DOHH2 (cell line): ENCODE measurements around the gene ZNF684.

Experiments used
- H3F3A ChIP-seq: fragments of 200-600 bp; sonication (generic), shearing (Covaris generic); 2 replicates; pipeline ENCODE4 v1.6.0; 2016; ENCODE audit warnings: antibody characterized with exemption, mild to moderate bottlenecking; ENCODE audit not compliant: control insufficient read depth, insufficient read depth
- H3K27ac ChIP-seq: fragments of 200-600 bp; sonication (generic); 2 replicates; pipeline ENCODE4 v1.5.1; 2014; ENCODE audit warnings: low read depth, mild to moderate bottlenecking, low read length, moderate library complexity
- H3K27me3 ChIP-seq: fragments of 200-600 bp; sonication (generic); 2 replicates; pipeline ENCODE4 v1.6.1; 2014; ENCODE audit warnings: mild to moderate bottlenecking, low read length, mixed read lengths; ENCODE audit not compliant: control insufficient read depth
- H3K36me3 ChIP-seq: fragments of 200-600 bp; sonication (generic); 2 replicates; pipeline ENCODE4 v1.6.1; 2014; ENCODE audit warnings: mild to moderate bottlenecking, low read length, moderate library complexity, mixed read lengths; ENCODE audit not compliant: control insufficient read depth
- H3K4me1 ChIP-seq: fragments of 200-600 bp; sonication (generic); 2 replicates; pipeline ENCODE4 v1.6.1; 2014; ENCODE audit warnings: mild to moderate bottlenecking, low read length, mixed read lengths; ENCODE audit not compliant: control insufficient read depth
- H3K4me2 ChIP-seq: fragments of 200-600 bp; sonication (generic); 2 replicates; pipeline ENCODE4 v1.6.0; 2014; ENCODE audit warnings: mild to moderate bottlenecking, low read length, moderate library complexity
- H3K4me3 ChIP-seq: fragments of 200-600 bp; sonication (generic); 2 replicates; pipeline ENCODE4 v1.5.1; 2014; ENCODE audit warnings: mild to moderate bottlenecking, low read length, mixed read lengths
- H3K79me2 ChIP-seq: fragments of 200-600 bp; sonication (generic); 2 replicates; pipeline ENCODE4 v1.6.1; 2014; ENCODE audit warnings: mild to moderate bottlenecking, low read length, mixed read lengths; ENCODE audit not compliant: control insufficient read depth
- H3K9me2 ChIP-seq: fragments of 200-600 bp; sonication (generic); replicated peaks from 2 replicates; pipeline ENCODE4 v1.6.1; 2014; ENCODE audit warnings: mild to moderate bottlenecking, low read length, mixed read lengths; ENCODE audit not compliant: control insufficient read depth
- H3K9me3 ChIP-seq: fragments of 200-600 bp; sonication (generic); 2 replicates; pipeline ENCODE4 v1.6.1; 2014; ENCODE audit warnings: antibody characterized with exemption, low read length, mixed read lengths; ENCODE audit not compliant: control insufficient read depth, insufficient read depth
- H4K20me1 ChIP-seq: fragments of 200-600 bp; sonication (generic); 2 replicates; pipeline ENCODE4 v1.6.0; 2014; ENCODE audit warnings: low read depth, mild to moderate bottlenecking, antibody characterized with exemption, low read length, moderate library complexity; ENCODE audit not compliant: control insufficient read depth, insufficient read depth
- EZH2phosphoT487 ChIP-seq: fragments of 200-600 bp; sonication (generic); IDR thresholded peaks from 2 replicates; pipeline ENCODE4 v1.6.1; 2017; ENCODE audit warnings: borderline replicate concordance, mild to moderate bottlenecking, antibody characterized with exemption, low read length, moderate library complexity, mixed read lengths
- TF ChIP-seq, protein P1 (sequence below): fragments of 200-600 bp; sonication (generic); IDR thresholded peaks from one replicate; pipeline ENCODE4 v1.5.1; 2014; ENCODE audit warnings: antibody characterized with exemption, mild to moderate bottlenecking, low read depth, low read length; ENCODE audit not compliant: poor library complexity, severe bottlenecking

ZNF684 gene

DNA sequence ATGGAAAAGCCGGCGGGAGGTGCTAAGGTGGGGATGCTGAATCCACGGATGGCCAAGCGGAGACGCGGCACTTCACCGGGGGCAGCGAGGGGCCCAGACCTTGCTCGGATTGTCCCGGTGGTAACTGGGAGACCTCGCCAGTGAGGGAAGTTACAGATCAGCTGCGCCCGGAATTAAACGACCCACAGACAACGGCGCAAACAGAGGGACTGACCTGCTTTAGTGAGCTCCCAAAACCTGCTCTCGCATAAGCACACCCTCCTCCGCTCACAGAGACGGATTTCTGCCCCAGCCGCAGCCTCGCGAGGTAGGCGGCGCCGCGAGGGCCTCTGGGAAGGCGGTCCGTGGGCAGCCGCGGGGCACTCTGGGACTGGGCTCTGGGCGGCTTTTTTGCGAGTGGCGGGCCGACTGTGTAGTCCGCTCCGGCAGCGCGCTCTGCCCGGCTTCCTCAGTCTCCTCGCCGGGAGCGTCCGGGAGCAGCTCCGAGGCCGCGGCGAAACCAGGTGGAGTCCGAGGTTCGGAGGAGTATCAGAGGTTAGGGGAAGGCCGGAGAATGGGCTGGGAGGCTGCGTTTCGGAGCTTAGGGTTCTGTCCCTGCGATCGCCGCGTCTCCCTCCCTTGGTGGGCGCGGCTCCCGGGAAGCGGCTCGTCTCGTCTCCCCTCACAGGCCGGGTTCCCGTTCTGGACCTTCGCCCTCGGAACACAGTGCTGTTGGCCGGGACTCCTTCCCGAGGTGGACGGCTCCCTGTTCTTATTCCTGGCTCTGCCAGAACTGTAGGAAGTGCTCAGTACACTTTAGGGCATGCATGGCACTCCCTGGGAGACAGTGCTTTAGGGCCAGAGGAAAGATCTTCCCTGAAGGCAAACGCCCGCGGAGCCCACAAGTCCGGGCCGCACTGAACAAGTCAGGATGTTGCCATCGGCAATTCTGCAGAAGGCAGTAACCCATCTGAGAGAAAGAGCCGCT, 22.8 kb upstream of the ZNF684 start, which contains the start of gene EXO5:
Gene EXO5, plus strand, starts transcription at position 393 of the 967 bp plus-strand sequence. CDS start 5,778 bp downstream, outside the sequence.
- Histone ChIP-seq H4K20me1 (no peaks in the 10 kb centered on the region), H3K79me2 (peaks cover 28% of the 10 kb centered on the region), H3F3A (peaks cover 3% of the 10 kb centered on the region; the same call in 1 of the 2 replicates), H3K9me3 (peaks cover 9% of the 10 kb centered on the region; the same call in 1 of the 2 replicates), H3K36me3 (peaks cover 12% of the 10 kb centered on the region), H3K4me1 (peaks cover 20% of the 10 kb centered on the region), H3K27me3 (no peaks in the 10 kb centered on the region), H3K27ac (peak within 1 kb of the TSS; percentile 52), H3K9me2 (no peaks in the 10 kb centered on the region), H3K4me2 (peak within 1 kb of the TSS; percentile 98), H3K4me3 (peak within 1 kb of the TSS; percentile 97)
- TF ChIP-seq EZH2phosphoT487, result no peak
- TF ChIP-seq, protein P1, sequence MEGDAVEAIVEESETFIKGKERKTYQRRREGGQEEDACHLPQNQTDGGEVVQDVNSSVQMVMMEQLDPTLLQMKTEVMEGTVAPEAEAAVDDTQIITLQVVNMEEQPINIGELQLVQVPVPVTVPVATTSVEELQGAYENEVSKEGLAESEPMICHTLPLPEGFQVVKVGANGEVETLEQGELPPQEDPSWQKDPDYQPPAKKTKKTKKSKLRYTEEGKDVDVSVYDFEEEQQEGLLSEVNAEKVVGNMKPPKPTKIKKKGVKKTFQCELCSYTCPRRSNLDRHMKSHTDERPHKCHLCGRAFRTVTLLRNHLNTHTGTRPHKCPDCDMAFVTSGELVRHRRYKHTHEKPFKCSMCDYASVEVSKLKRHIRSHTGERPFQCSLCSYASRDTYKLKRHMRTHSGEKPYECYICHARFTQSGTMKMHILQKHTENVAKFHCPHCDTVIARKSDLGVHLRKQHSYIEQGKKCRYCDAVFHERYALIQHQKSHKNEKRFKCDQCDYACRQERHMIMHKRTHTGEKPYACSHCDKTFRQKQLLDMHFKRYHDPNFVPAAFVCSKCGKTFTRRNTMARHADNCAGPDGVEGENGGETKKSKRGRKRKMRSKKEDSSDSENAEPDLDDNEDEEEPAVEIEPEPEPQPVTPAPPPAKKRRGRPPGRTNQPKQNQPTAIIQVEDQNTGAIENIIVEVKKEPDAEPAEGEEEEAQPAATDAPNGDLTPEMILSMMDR, result no peak

DNA sequence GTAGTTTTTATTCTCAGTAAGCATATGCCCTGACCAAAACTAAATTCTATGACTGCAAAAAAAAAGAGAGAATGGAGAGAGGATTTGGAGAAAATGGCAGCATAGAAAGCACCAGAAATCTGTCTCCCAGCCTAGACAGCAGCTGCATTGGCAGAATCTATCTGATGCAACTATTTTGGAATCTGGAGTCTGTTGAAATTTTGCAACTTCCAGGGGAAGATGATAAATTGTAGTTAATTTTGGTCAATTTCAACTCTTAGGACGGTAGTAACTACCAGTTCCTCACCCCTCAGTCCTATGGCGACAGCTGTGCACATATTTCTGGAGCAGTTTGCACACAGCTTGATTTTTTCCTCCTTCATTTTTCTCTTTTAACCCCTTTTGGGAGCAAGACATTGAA, 11.9 kb upstream of the ZNF684 start:
- Histone ChIP-seq H3K9me3 (no peaks in the 10 kb centered on the region), H3K4me1 (no peaks in the 10 kb centered on the region), H3K36me3 (peaks cover 15% of the 10 kb centered on the region), H3K4me3 (no peak overlapping the region), H3K27me3 (no peaks in the 10 kb centered on the region), H3K27ac (no peak overlapping the region), H3K4me2 (no peak overlapping the region), H3F3A (no peaks in the 10 kb centered on the region), H3K9me2 (no peaks in the 10 kb centered on the region), H3K79me2 (no peaks in the 10 kb centered on the region), H4K20me1 (no peaks in the 10 kb centered on the region)
- TF ChIP-seq, protein P1, result no peak
- no peak for TF ChIP-seq EZH2phosphoT487

DNA sequence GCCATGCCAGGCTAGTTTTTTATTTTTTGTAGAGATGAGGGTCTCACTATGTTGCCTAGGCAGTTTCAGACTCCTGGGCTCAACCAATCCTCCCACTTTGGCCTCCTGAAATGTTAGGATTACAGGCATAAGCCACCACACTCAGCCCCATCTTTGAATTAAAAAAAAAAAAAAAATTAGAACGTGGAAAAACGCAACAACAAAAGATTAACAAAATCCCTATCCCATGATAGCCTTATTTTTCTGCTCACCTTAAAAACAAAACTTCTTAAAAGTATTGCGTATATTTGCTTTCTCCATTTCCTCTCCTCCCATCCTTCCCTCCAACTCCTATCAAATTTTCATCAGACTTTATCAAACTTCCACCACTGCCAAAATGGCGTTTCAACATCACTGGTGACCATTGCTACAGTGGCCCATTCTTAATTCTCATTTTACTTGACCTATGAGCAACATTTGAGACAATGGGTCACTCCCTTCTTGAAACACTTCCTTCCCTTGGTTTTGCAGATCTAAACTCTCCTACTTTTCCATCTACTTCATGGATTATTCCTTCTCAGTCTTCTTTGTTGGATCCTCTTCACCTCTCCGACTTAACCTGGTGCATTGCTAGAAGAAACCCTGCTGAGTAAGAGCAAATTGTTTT, 579 bp upstream of the ZNF684 start:
- Histone ChIP-seq H3K36me3 (peaks cover 16% of the 10 kb centered on the region), H3K27me3 (no peaks in the 10 kb centered on the region), H3K9me3 (no peaks in the 10 kb centered on the region; the same call in 1 of the 2 replicates), H3K27ac (peak overlapping the region; percentile 29; the same call in 1 of the 2 replicates), H3K4me2 (peak overlapping the region; percentile 85), H3F3A (peaks cover 4% of the 10 kb centered on the region), H3K4me3 (peak overlapping the region; percentile 84), H3K4me1 (peaks cover 20% of the 10 kb centered on the region), H4K20me1 (no peaks in the 10 kb centered on the region), H3K79me2 (peaks cover 12% of the 10 kb centered on the region), H3K9me2 (no peaks in the 10 kb centered on the region)
- TF ChIP-seq, protein P1, result no peak
- no peak for TF ChIP-seq EZH2phosphoT487
